Fibroblast of skin of abdomen (primary cell): ENCODE results near the gene WDFY2.
A peak's percentile ranks its signal among the peaks of the same experiment; 100 is the strongest.
"Not testable (repeated sequence)": the region's sequence is repeated elsewhere in the genome, so short reads cannot be mapped to it uniquely, and the experiment has no call there.

ENCODE experiments used
- DNase-seq: peaks from one replicate; pipeline ENCODE4 v3.0.0-alpha.2; 2013

Gene WDFY2

DNA sequence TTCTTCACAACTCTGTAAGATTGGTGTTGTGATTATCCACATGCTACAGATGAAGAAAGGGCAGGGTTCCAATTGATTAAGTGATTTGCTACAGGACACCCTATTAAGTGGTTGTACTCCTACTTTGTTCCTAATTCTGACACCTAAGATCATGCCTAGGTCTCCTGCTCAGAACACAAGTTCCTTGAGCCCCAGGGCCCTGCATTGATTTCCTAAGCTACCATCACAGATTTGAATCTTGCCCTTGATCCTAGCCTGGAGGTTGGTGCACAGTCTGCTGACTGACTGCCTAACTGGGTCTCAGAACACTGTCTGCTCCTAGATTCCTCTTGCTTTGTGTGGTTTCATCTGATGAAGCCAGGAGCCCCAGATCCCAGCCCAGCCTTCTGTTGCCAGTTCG, 19.6 kb upstream of the WDFY2 start:
- DNase-seq = no peak

GRCh38 chr13:51569001-51569400, 15.3 kb upstream of the WDFY2 start:
- not testable (repeated sequence) for DNase-seq

DNA sequence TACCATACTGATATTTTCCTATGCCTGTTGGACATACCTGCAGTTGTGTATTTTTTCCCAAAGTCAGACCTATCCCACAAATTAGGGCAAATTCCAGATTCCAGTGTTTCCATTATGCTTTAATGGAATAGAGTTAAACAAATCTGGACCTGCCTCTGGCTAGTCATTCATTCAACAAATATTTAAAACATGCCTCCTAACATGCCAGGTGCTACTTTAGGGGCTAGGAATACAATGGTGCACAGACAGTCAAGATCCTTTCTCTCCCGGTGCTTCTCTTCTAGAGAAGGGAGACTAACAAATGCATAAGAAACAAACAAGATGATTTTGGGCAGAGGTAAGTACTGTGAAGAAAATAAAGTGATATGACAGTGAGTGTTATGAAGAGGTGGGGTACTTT, 7.5 kb upstream of the WDFY2 start:
- no peak for DNase-seq

DNA sequence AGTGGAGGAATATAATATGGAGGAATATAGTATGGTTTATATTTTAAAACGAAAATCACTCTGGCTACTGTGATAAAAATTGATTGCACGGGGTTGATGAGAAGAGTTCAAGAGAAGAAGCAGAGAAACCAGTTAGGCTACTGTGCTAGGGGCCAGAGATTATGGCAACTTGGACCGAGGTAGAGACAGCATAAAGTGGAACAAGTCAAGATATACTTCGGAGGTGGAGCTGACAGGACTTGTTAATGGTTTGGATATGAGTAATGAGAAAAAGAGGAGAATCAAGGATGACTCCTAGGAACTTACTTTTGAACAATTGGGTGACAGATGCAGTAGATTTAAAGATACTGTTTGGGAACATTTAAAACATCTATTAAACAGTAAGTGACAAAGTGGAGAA, 6.6 kb upstream of the WDFY2 start:
- no peak for DNase-seq

GRCh38 chr13:51579676-51580075, 4.6 kb upstream of the WDFY2 start:
- no peak for DNase-seq

- no peak for DNase-seq
Measured at GRCh38 chr13:51581148-51581820, 3.0 kb upstream of the WDFY2 start.

DNA sequence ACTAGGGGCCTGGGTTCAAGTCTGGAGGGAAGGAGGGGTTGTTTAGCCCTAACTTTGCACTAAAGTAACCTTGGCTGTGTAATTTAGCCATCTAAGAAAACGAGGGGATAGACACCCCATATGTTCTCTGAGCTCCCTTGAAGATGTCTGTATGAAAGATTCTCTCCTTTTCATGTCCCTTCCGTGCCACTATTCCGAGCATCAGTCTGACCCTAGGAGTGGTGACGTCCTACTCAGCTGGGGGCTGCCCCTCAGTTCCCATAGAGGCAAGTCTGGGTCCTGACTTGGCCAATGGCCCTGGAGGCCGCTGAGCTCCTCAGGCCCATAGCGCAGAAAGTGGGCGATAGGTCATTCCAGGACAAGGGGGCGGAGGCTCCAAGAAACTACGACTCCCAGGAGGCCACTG, 790 bp upstream of the WDFY2 start:
- no peak for DNase-seq

GRCh38 chr13:51584731-51585672, 740 bp downstream of the WDFY2 start:
- DNase-seq = peak; percentile 44

DNA sequence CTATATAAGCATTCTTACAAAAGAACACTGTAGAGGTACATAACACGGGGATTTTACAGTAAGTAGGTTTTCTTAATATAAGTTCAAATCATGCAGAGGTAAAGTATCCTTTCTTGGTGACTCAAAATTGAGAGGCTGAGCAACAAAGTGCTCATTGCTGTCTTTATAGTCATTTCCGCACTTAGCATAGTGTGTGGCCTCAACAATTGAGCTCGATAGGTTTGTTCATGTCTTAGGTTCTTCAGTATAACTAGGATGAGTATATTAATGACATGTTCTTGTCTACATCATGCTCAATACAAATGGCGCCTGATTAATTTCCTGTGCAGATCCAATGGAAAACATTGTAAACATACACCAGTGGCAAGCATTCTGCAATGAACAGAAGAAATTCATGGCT, 1.4 kb downstream of the WDFY2 start:
- DNase-seq = peak; percentile 57

GRCh38 chr13:51587372-51587771, 3.1 kb downstream of the WDFY2 start:
- DNase-seq = no peak

DNA sequence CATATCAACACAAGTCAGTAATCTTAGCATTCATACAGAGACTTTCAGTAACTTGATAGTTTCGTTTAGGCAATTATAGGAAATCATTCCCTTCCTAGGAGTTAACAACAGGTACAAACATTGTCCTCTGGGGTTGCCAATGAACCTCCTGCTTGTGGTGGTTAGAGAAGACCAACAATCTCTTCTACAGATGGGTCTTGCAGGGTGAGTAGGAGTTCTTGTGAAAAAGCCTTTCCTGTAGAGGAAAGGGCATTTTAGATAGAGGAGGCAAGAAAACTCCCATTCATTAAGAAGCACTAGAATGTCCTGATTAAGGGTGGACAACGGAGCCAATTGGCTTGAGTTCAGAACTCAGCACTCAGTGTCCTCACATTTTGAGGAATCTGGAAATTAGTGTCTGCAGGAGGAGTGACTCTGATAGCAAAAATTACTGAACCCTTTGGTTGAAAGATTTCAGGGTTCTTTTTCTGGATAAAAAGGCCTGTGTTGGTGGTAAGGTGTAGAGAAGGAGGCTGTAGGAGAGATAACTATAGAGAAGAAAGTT, 4.2 kb downstream of the WDFY2 start:
- no peak for DNase-seq

DNA sequence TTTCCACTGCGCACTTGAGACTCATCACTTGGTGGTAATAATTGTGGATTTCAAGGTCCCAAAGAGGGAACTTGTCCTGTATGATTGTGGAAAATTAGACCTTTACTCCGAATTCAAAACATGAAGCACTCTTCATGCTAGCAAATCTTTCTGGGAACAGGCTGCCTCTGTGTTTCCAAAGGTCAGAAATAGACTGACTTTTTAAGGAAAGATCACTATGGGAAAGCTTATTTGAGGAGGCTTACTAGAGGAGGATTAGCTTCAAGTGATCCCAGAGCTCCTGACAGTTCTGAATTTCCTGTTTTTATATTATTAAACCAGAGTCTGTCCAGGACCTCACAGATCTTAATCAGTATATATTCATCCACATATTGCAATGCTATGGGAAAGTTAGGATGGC, 5.5 kb downstream of the WDFY2 start:
- DNase-seq = no peak

- no peak for DNase-seq
Measured at GRCh38 chr13:51590231-51590970, 6.1 kb downstream of the WDFY2 start.

DNA sequence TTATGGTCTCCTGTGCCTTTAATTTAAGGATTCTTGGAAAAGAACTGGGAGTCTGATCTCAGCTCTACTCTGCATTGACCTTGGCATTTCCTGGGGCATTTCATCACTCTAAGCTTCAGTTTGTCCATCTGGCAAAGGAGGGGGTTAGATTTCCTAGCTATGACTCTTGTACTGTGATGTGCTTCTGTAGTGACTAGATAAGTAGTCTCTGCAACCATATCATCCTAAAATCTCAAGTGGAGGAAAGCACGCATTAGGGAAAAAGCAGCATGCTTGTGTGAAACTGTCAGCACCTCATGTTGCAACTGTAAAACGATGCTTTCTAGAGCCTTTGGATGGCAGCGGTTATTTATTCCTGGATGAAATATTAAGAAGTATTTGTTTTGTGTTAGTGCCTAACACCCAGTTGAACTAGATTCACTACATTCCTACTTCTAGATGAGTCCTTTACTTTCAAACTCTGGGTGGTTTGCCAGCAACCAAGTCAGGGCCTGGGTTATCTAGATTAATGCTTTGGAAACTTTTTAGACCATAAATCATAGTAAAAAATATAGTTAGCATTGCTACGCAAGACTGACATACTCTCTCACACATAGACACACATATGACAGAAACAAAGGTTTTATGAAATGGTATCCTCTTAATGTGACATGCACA, 6.8 kb downstream of the WDFY2 start:
- DNase-seq = peak; percentile 94

- DNase-seq = not testable (repeated sequence)
Measured at GRCh38 chr13:51591938-51592337, 7.7 kb downstream of the WDFY2 start.

DNA sequence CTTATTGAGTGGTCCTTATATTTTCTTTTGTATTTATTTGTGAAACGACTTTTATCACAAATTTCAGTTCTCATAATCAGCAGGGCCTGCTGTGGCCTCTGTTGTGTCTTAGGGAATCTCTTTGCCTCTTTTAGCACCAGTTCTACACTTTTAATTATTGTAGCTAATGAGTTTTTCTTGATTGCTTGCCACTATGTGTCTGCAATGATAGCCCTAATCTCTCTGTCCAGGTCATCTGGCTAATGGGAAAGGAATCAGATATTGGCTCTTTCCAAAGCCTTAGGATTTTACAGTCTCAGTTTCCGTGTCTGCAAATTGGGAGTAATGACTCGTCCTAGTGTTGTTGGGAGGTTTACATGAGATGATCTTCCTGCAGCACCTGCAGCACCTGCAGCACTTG, 10.2 kb downstream of the WDFY2 start:
- DNase-seq = no peak

DNA sequence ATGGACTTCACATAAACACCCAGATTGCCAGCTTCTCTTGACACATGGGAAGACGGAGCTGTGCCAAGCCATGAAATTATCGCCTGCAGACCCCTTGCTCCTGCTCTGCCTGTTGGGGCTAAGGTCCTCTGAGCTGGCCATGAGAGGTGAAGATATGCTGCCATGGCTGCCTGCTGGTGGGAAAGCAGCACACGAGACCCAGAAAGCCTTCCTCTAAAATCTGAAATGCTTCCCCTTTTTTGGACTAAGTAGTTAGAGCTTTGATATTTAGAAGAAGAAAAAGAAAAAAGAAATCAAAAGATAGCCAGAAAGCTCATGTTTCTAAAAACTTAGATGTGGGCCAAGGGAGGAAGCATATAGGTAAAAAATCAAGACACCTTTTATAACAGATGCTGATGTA, 11.2 kb downstream of the WDFY2 start:
- DNase-seq = no peak

GRCh38 chr13:51596541-51596940, 12.3 kb downstream of the WDFY2 start:
- peak; percentile 63 for DNase-seq

- no peak for DNase-seq
Measured at GRCh38 chr13:51599444-51600176, 15.3 kb downstream of the WDFY2 start.

GRCh38 chr13:51600703-51601102, 16.4 kb downstream of the WDFY2 start:
- no peak for DNase-seq
